HG02588 (cell line): ENCODE data around the gene ZNF222.
A peak's percentile ranks its signal among the peaks of the same experiment; 100 is the strongest.

Experiments
- ATAC-seq: cut with Tn5 transposase; IDR thresholded peaks from one replicate; pipeline ENCODE4 v1.9.1; 2021; ENCODE audit warnings: mild to moderate bottlenecking, moderate library complexity; ENCODE audit not compliant: unreplicated experiment

Gene ZNF222

DNA sequence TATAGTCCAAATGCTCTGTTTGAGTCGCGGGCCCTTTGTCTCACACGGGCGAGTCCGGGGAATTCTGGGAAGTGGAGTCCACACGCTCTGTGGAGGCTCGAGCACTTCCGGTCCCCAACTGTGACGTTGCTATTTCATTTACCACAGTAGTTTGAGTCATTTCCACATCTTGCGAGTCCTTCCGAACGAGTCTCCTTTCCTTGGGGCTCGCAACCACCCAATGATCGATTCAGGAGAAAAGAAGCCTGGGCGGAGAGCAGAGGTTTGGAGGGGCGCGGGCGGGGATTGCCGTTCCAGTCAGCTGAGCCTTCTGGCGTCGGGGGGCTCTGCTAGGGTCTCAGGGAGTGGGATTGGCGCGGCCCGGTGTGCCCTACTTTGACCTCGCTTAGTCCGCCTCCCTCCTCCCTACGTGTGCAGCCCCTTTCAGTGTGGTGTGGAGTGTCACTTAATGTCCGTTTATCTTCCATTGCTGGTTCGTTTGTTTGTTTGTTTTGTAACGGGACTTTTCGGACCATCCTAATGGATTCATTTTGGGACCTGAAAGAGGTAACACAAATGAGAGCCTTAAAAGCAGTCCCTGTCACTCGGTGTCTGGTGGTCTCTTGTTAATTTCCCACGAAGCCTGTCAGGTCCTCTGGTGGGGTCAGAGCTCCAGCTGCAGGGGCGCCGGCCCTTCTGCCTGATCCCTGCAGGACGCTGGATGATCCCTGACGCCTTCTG is at the start of gene ZNF222:
TSS of gene ZNF222 (plus strand) at position 163 of the 720 bp plus-strand sequence. CDS start at position 221, 58 bp downstream.
- peak; percentile 88 for ATAC-seq

DNA sequence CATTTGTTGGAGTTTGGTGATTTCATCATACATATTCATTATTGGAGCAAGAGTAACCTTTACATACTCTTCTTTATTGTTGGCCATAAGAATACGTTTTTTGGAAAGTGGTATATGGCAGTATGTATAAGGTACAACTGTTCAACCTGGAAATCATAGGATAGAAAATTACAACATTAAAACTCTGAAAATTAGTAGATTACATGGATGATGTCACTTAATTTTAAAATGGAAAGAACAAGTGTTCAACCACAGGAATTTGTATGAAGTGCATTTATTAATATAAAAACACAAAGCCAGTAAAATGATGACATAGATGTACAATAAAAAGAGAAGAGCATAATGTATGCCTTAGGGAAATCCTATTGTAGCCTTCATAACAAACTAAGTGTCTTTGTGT is 48.4 kb upstream of the ZNF222 start:
- no peak for ATAC-seq

DNA sequence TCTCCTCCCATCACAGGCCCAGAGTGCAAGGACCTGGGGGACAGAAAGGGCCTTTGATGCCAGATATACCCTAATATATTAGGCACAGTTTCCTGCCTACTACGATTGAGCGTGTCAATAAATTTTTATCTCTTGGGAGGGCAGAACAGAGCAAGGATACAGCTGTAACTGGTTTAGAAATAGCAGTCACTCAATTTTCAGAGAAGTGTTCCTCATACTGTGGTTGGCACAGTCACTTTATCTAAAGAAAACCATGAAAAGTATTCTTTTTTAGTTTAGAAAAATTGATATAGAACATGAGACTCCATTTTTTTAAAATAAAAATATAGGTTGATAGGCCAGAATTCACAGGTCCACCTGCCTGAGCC is 41.7 kb upstream of the ZNF222 start:
- ATAC-seq, result peak; percentile 11

DNA sequence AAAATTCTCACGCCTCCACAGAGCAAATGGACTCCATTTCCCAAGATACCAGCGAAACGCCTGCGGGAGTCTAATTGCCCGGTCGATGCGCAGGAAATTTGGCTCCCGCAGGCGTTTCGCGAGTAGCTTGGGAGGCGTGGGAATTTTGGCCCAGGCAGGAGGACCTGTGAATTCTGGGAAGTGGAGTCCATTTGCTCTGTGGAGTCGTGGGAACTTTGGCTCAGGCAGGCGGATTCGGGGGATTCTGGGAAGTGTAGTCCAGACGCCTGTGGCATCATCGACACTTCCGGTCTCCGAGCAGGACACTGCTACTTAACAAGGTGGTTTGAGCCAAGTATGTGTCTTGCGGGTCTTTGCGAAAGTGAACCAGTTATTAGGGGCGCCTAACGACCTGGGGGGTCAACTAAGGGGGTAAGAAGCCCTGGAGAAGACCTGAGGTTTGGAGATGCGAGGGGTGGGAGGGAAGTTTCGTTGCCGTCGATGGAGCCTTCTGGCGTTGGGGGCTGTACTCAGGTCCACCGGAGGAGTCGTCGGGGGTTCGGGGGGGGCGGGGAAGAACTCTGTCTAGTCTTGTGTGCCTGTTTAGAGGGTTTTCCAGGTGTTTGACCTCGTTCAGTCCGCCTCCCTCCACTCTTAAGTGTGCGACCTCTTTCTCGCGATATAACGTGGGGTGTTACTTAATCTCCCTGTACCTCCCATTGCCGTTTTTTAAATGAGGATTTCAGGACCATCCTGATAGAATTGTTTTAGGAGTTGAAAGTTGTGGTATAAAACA is 41.1 kb upstream of the ZNF222 start, which contains the start of gene ZNF155:
TSS of gene ZNF155 (plus strand) at position 277 of the 775 bp plus-strand sequence. CDS start 4,356 bp downstream, outside the sequence.
- peak; percentile 83 for ATAC-seq

DNA sequence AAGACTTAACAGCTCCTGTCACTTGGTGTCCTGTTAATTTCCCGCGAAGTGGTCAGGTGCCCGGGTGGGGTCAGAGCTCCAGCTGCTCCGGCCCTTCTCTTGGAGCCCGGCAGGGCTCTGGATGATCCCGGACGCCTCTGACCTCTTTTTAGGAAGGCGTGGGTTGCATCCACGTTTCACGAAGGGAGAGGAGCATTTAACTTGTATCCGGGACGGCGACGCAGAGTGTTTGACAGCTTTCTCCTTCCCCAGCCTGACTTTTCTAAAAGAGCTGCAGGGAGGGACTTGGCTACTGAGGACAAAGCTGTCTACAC is 40.5 kb upstream of the ZNF222 start:
- ATAC-seq, result peak; percentile 31

DNA sequence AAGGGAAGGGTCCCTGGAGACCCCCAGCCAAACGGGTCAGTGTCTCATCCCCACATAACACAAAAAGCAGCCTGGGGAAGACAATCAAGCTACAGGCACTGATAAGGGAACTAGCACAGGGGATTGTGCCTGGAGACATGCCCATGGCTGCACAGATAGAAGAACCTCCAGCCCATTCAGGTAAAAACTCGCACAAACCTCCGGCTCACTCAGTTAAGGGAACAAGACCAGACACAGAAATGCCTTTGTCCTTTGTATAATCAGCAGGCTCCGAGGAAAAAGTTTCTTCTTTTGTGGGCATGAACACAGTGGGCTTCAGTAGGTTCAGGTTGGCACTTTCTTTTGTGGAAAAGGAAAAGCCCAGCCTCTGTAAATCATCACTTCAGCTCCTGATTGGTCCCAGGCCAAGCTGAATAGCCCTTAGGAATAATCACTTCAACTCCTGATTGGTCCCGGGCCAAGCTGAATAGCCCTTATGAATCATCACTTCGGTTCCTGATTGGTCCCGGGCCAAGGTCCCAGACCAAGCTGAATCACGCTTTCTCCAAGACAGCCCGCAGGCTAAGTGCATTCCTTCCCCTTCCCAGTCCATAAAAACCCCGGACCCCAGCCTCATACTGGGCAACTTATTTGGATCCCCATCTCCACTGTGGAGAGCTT is 27.4 kb upstream of the ZNF222 start:
- ATAC-seq, result no peak

DNA sequence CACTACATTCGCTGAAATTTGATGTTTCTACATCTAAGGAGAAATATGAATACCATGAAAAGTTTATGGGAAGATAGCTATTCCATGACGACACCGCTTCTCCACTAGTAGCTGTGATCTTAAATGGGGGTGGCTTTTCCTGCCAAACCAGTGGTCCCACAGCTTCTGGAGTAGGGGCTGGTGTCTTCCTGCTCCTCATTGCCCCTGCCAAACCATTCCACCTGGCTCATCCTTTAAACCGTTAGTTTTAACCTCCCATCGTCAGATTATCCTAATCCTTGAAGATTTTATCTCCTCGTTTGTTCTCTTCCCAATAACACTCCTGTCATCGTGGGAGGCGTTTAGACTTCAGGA is 23.0 kb upstream of the ZNF222 start:
- no peak for ATAC-seq

DNA sequence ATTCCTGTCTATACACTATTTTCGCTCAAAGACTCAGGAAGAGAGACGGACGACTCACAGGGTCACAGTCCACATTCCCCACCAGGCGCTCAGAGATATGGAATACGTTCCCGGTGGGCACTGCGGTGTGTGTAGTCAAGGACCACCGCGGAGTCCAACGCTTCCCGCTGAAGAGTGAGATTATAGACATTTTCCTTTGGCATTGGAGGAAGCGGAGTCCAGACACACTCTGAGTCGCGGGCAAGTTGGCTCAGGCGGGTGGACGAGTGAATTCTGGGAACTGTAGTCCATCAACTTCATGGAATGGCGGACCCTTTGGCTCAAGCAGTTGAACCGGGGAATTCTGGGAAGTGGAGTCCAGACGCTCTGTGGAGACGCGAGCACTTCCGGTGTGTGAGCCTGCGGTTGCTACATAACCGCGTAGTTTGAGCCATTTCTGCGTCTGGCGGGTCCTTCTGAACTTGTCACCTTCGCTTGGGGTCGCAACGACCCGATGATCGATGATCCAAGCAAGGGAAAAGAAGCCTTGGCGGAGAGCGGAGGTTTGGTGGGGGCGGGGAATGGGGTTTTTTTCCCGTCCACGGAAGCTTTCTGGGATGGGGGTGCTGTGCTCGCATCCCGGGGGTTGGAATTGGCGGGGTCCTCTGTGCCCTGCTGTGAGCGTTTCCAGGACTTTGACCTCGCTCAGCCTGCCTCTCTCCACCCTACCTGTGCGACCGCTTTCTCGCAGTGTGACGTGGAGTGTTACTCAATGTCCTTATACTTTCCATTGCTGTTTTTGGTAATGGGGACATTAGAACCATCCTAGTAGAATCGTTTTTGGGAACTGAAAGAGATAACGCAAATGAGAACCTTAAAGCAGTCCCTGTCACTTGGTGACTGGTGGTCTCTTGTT is 22.4 kb upstream of the ZNF222 start, which contains the start of gene ZNF230:
TSS of gene ZNF230 (plus strand) at position 392 of the 895 bp plus-strand sequence. CDS start 4,122 bp downstream, outside the sequence.
- peak; percentile 91 for ATAC-seq

DNA sequence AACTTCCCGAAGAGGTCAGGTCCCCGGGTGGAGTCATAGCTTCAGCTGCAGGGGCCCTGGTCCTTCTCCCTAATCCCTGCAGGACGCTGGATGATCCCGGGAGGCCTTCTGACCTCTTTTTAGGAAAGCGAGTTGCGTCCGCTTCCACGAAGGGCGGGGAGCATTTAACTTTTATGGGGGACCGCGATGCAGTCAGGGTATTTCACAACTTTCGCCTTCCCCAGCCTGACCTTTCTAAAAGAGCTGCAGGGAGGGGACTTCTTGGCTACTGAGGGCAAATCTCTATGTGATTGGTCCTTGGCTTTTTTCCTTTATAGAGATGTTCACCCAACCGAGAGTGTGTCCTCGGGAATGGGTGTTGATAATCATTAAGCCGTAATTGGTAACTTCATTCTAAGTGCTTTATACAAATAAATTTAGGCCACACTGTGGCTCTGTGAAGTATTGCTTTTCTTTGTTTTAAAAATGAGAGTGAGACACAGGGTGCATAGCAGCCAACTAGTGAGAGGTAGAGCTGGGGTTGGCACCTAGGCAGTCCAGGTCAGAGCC is 21.6 kb upstream of the ZNF222 start:
- no peak for ATAC-seq

DNA sequence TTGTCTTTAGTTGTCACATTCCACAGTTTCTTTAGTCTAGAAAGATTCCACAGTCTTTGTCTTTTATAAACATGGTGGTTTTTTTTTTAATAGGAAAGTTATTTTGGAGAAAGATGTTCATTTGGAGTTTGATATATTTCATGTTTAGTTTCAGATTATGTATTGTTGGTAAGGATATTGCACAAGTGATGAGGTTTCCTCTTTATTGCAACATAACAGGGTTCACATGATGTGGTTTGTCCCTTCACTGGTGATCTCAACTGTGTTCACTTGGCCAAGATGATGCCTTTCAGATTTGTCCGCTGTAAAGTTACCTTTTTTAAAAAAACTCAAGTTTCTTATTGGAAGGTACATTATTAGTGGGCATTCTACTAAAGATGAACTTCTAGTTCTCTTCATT is 19.2 kb upstream of the ZNF222 start:
- ATAC-seq, result no peak

DNA sequence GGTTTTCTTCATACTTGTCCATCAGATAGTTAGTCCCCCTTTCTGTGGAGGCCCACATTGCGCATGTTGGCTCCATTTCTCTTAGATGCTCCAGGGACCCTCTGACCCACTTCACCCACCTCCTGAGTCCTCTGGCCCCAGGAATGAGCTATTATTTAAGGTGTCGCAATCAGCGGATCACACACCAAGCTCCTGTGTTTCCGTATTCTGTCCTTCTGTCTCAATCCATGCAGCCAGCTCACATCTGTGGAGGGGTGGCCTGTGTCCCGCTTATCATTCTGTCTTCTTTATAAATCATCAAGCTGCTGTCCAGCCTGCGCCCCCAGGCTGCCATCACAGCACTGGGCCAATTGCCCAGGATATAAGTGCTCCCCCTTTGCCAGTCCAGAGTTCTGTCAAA is 17.7 kb upstream of the ZNF222 start:
- ATAC-seq, result no peak

DNA sequence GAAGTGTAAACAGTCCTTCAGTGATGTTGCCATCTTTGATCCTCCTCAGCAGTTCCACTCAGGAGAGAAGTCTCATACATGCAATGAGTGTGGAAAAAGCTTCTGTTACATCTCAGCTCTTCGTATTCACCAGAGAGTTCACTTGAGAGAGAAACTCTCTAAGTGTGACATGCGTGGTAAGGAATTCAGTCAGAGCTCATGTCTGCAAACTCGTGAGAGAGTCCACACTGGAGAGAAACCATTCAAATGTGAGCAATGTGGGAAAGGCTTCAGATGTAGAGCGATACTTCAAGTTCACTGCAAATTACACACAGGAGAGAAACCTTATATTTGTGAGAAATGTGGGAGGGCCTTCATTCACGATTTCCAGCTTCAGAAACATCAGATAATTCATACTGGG is 14.7 kb upstream of the ZNF222 start:
- no peak for ATAC-seq

DNA sequence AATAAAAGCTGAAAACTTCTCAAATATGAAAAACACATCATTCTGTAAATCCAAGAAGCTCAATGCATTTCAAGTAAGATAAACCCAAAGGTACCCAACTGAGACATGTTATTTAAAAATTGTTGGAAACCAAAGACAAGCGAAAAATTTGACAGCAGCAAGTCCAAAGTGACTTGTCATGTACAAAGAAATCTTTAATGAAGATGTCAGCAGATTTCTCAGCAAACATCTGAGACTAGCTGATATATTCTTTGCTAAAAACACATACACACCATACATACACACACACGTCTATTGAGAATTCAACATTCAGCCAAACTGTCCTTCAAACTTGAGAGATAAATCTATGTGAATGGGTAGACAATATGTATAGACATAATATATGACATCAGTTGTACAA is 5.7 kb upstream of the ZNF222 start:
- no peak for ATAC-seq

DNA sequence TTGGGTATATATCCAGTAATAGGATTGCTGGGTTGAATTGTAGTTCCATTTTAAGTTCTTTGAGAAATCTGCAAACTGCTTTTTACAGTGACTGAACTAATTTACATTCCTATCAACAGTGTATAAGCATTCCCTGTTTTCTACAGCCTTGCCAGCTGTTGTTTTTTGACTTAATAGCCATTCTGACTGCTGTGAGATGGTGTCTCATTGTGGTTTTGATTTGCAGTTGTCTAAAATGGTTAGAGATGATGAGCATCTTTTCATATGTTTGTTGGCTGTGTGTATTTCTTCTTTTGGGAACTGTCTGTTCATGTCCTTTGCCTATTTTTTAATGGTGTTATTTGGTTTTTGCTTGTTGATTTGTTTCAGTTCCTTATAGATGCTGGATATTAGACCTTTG is 4.0 kb upstream of the ZNF222 start:
- no peak for ATAC-seq

DNA sequence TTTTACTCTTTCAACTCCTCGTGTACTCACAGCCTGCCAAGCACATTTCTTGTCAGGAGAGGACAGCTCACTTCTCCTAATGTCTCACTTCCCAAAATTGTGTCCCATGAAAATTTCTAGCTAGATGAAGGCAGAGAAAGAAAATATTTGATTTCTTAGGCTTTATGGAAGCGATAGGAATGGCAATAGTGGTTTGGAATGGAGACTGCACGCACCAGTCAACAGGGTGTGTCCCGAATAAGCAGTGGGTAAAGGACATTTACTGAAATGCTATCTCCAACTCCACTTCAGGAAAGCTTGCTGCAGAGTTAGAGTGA is 321 bp upstream of the ZNF222 start:
- ATAC-seq, result no peak

DNA sequence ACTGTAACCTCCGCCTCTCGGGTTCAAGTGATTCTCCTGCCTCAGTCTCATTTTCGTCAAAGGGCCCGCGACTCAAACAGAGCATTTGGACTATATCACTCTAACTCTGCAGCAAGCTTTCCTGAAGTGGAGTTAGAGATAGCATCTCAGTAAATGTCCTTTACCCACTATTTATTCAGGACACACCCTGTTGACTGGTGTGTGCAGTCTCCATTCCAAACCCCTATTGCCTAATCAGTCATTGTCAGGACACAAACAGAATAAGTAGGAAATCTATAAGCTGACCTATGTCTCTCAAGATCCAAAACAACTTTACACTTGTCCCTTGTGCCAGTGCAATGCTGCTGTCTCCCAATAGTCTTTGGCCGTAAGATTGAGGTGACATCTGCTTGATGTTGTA is 1.4 kb downstream of the ZNF222 start:
- ATAC-seq, result no peak

DNA sequence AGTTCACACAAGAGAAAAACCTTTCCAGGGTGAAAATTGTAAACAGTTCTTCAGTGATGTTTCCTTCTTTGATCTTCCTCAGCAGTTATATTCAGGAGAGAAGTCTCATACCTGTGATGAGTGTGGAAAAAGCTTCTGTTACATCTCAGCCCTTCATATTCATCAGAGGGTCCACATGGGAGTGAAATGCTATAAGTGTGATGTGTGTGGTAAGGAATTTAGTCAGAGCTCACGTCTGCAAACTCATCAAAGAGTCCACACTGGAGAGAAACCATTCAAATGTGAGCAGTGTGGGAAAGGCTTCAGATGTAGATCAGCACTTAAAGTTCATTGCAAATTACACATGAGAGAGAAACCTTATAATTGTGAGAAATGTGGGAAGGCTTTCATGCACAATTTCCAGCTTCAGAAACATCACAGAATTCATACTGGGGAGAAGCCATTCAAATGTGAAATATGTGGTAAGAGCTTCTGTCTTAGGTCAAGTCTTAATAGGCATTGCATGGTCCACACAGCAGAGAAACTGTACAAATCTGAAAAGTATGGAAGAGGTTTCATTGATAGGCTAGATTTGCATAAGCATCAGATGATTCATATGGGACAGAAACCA is 6.9 kb downstream of the ZNF222 start:
- no peak for ATAC-seq

DNA sequence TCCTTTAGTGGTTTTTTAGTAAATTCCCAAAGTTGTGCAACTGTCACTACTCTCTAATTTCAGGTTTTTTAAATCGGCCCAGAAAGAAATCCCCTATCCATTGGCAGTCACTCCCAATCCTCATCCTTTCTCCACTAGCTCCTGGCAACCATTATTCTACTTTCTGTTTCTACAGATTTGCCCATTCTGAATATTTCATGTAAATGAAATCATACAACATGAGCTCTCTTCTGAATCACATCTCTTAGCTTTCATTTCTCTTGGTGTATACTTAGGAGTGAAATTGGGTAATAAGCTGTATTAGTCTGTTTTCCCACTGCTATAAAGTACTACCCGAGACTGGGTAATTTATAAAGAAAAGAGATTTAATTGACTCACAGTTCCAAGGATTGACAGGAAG is 17.0 kb downstream of the ZNF222 start:
- ATAC-seq, result no peak

DNA sequence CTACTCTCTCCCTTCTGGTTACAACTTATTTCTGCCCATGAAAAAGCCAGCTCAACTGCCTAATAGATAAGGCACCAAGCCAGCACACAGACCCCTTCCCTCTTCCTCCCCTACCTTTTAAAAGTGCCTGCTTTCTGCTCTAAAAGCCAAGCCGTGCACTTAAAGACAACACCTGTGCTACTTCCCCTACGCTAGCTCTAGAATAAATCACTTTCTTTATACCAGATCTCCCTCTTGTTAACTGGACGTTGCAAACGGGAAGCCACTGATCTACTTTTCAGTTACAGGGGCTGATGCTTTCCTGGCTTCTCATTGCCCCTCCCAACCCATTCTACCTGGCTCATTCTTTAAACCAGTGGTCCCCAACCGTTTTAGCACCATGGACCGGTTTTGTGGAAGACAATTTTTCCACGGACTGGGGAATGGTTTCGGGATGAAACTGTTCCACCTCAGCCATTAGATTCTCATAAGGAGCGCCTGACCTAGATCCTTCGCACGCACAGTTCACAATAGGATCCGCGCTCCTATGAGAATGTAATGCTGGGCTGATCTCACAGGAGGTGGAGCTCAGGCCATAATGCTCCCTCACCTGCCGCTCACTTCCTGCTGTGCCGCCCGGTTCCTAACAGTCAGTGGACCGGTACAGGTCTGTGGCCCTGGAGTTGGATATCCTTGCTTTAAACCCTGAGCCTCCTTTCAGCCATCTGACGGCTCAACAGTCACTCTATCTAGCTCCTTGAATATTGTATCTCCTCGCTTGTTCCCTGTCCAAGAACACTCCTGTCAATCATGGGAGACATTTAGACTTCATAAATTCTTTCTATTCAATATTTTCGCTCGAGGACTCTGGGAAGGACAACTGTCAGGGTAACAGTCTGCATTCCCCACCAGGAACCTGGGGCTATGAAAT is 25.8 kb downstream of the ZNF222 start:
- ATAC-seq, result no peak
